K562 (cell line): Measurements from ENCODE around the gene AKT2. TPM values are rescaled to one million over a fixed set of nuclear protein-coding genes. Genes with fewer than 3 reads are reported as not detected.
A peak's percentile ranks its signal among the peaks of the same experiment; 100 is the strongest.

Experiments used
- ADNP ChIP-seq: fragments of 200-800 bp; sonication (Bioruptor generic); IDR thresholded peaks from 2 replicates; pipeline ENCODE4 v1.6.1; 2016; ENCODE audit warnings: missing genetic modification characterization, missing compliant biosample characterization
- FOXJ2 ChIP-seq: fragments of 200-800 bp; sonication (Bioruptor generic); IDR thresholded peaks from 2 replicates; pipeline ENCODE4 v1.6.1; 2016; ENCODE audit warnings: missing genetic modification characterization, missing compliant biosample characterization
- GTF2A2 ChIP-seq: IDR thresholded peaks from 2 replicates; pipeline ENCODE4 v1.6.1; 2016; ENCODE audit warnings: mild to moderate bottlenecking, missing genetic modification characterization, missing compliant biosample characterization
- KAT7 ChIP-seq: sonication (generic); formaldehyde crosslinking; IDR thresholded peaks from 2 replicates; pipeline ENCODE4 v1.8.0; 2022; ENCODE audit warnings: missing genetic modification reagents, mild to moderate bottlenecking, borderline replicate concordance
- KDM1A ChIP-seq, 2 experiments: fragments of 450-650 bp; IDR thresholded peaks; 2 replicates each; pipeline ENCODE4 v1.6.1; 2016; ENCODE audit warnings: mild to moderate bottlenecking in 2 of 2
- MCM3 ChIP-seq: fragments of 450-650 bp; IDR thresholded peaks from 2 replicates; pipeline ENCODE4 v1.6.1; 2016
- POLR2A ChIP-seq: fragments of 450-650 bp; conservative IDR thresholded peaks from 2 replicates; pipeline ENCODE4 v1.6.1; 2016
- POLR3A ChIP-seq: IDR thresholded peaks from 2 replicates; pipeline ENCODE4 v1.6.1; 2011; ENCODE audit warnings: borderline replicate concordance, mild to moderate bottlenecking, moderate library complexity; ENCODE audit not compliant: insufficient read length, insufficient read depth; ENCODE audit errors: extremely low read depth
- YY1 ChIP-seq, 3 experiments: IDR thresholded peaks; 2 replicates each; pipeline ENCODE4 v1.6.1; 2011; ENCODE audit warnings: low read length in 2 of 3, mild to moderate bottlenecking in 2 of 3, moderate library complexity in 2 of 3, borderline replicate concordance in 1 of 3, control low read depth in 1 of 3, low read depth in 1 of 3; ENCODE audit not compliant: insufficient read depth in 3 of 3, insufficient replicate concordance in 2 of 3, control insufficient read depth in 1 of 3, insufficient read length in 1 of 3; ENCODE audit errors: extremely low read depth in 1 of 3
- ZFP30 ChIP-seq: fragments of 250-450 bp; sonication (Bioruptor Pico); IDR thresholded peaks from 2 replicates; pipeline ENCODE4 v1.8.0; 2022; ENCODE audit warnings: moderate library complexity, mild to moderate bottlenecking, inconsistent platforms, borderline replicate concordance
- polyA plus RNA-seq, 8 experiments: library from polyadenylated mRNA; depleted of rRNA in 4 of 8; stranded (reverse) in 5 of 8; unstranded in 3 of 8; fragments of >200 nt; fragmentation: Nextera tagmentation in 2 of 8; fragmentation: Illumina TruSeq in 1 of 8; extraction: Ambion mirVana in 2 of 8; extraction: Trizol in 1 of 8; gene quantifications; 2 replicates each; pipeline versions ENCODE4 v1.2.1 to v1.2.3, GENCODE V29; 2011 to 2014; ENCODE audit warnings: inconsistent platforms in 1 of 8, missing spikeins in 1 of 8
- total RNA-seq, 7 experiments: library from RNA; depleted of rRNA in 6 of 7; stranded (reverse); fragments of >200 nt in 6 of 7; fragmentation: Illumina TruSeq in 2 of 7; extraction: Trizol in 2 of 7; gene quantifications; 2 replicates each; pipeline versions ENCODE4 v1.2.1 to v1.2.3, GENCODE V29; 2011 to 2021; ENCODE audit warnings: low replicate concordance in 1 of 7
- TF ChIP-seq, protein P1 (sequence below): conservative IDR thresholded peaks from 2 replicates; pipeline ENCODE4 v1.6.1; 2011; ENCODE audit warnings: low read depth, mild to moderate bottlenecking, low read length; ENCODE audit not compliant: control insufficient read depth
- TF ChIP-seq, protein P2 (sequence below): fragments of 250-450 bp; sonication (Bioruptor Pico); IDR thresholded peaks from 2 replicates; pipeline ENCODE4 v1.6.1; 2021; ENCODE audit warnings: mild to moderate bottlenecking
- TF ChIP-seq, protein P3 (sequence below): sonication (generic); formaldehyde crosslinking; IDR thresholded peaks from 2 replicates; pipeline ENCODE4 v1.8.0; 2022; ENCODE audit warnings: missing genetic modification reagents, mild to moderate bottlenecking, borderline replicate concordance
- TF ChIP-seq, protein P4 (sequence below): fragments of 250-450 bp; sonication (Bioruptor Pico); IDR thresholded peaks from 2 replicates; pipeline ENCODE4 v1.8.0; 2021; ENCODE audit warnings: moderate library complexity, mild to moderate bottlenecking, inconsistent platforms
- TF ChIP-seq, protein P5 (sequence below), 2 experiments: fragments of 450-650 bp; formaldehyde crosslinking in 1 of 2; IDR thresholded peaks; 2 replicates each; pipeline versions ENCODE4 v1.4.0 to v1.6.1; 2014 to 2020; ENCODE audit warnings: mild to moderate bottlenecking in 2 of 2, borderline replicate concordance in 1 of 2, low read depth in 1 of 2

Gene AKT2
- total and polyA plus RNA-seq, 9 of the 15 experiments (the other 6 are each of a cell fraction or from before 2014, with no cell fraction given), result 1.1 to 132 (median 67.7) TPM

DNA sequence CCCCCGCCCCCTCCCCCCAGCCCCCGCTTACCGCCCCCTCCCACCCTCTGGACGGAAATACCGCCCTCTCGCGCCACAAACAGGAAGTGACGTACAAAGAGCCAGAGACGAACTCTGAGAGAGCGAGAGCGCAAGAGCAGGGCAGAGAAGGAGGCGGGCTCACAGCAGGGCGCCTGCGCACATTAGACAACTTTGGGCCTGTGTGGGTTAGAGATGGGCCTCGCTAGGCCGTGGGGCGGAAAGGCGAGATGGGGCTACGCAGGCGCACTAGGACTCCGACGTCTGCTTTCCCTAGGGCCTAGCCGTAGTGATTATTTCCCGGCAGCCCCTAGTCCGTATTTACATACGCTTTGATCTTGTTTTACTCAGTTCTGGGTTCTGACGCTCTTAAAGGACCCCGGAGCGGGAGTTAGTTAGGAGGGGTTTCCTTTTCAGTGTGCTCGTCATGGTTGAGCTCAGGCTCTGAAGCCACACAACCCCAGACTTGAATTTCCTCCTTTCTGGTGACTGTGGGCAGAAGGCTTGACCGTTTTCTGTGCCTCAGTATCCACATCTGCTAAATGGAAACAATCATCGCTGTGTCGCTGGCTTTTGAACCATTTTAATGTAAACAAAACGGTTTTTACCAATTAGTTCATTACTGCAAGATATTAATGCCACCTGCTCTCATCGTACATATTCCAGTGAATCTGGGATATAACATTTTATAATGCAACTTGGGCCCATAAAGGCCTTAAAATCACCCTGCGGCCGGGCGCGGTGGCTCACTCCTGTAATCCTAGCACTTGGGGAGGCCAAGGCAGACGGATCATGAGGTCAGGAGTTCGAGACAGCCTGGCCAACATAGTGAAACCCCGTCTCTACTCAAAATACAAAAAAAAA, 449 bp upstream of the AKT2 start (continued):
- TF ChIP-seq MCM3 (no peak), YY1 (IDR thresholded peaks at IDR 0.05; ENCODE audit: borderline replicate concordance in 1 of 3, control insufficient read depth in 1 of 3, extremely low read depth in 1 of 3, insufficient read depth in 3 of 3, insufficient read length in 1 of 3, insufficient replicate concordance in 2 of 3, low read depth in 1 of 3, low read length in 2 of 3) (no peak), ZFP30 (no peak), POLR2A (peak; percentile 72), KDM1A (IDR thresholded peaks at IDR 0.05) (peak; percentile 93 to 96), GTF2A2 (tag) (no peak), FOXJ2 (tag) (peak; percentile 88; the same call in 1 of the 2 replicates), KAT7 (CRISPR knock-in tag) (0 out of 2 replicates have a peak, but pooled peaks have one; percentile 66), ADNP (tag) (peak; percentile 94), POLR3A (no peak)
- TF ChIP-seq, protein P1, sequence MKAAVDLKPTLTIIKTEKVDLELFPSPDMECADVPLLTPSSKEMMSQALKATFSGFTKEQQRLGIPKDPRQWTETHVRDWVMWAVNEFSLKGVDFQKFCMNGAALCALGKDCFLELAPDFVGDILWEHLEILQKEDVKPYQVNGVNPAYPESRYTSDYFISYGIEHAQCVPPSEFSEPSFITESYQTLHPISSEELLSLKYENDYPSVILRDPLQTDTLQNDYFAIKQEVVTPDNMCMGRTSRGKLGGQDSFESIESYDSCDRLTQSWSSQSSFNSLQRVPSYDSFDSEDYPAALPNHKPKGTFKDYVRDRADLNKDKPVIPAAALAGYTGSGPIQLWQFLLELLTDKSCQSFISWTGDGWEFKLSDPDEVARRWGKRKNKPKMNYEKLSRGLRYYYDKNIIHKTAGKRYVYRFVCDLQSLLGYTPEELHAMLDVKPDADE, result no peak
- TF ChIP-seq, protein P2, sequence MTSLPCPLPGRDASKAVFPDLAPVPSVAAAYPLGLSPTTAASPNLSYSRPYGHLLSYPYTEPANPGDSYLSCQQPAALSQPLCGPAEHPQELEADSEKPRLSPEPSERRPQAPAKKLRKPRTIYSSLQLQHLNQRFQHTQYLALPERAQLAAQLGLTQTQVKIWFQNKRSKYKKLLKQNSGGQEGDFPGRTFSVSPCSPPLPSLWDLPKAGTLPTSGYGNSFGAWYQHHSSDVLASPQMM (CRISPR knock-in tag), result no peak
- TF ChIP-seq, protein P3, sequence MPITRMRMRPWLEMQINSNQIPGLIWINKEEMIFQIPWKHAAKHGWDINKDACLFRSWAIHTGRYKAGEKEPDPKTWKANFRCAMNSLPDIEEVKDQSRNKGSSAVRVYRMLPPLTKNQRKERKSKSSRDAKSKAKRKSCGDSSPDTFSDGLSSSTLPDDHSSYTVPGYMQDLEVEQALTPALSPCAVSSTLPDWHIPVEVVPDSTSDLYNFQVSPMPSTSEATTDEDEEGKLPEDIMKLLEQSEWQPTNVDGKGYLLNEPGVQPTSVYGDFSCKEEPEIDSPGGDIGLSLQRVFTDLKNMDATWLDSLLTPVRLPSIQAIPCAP, result no peak
- TF ChIP-seq, protein P4, sequence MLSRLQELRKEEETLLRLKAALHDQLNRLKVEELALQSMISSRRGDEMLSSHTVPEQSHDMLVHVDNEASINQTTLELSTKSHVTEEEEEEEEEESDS (CRISPR knock-in tag), result peak; percentile 47; the same call in 1 of the 2 replicates
- TF ChIP-seq, protein P5, sequence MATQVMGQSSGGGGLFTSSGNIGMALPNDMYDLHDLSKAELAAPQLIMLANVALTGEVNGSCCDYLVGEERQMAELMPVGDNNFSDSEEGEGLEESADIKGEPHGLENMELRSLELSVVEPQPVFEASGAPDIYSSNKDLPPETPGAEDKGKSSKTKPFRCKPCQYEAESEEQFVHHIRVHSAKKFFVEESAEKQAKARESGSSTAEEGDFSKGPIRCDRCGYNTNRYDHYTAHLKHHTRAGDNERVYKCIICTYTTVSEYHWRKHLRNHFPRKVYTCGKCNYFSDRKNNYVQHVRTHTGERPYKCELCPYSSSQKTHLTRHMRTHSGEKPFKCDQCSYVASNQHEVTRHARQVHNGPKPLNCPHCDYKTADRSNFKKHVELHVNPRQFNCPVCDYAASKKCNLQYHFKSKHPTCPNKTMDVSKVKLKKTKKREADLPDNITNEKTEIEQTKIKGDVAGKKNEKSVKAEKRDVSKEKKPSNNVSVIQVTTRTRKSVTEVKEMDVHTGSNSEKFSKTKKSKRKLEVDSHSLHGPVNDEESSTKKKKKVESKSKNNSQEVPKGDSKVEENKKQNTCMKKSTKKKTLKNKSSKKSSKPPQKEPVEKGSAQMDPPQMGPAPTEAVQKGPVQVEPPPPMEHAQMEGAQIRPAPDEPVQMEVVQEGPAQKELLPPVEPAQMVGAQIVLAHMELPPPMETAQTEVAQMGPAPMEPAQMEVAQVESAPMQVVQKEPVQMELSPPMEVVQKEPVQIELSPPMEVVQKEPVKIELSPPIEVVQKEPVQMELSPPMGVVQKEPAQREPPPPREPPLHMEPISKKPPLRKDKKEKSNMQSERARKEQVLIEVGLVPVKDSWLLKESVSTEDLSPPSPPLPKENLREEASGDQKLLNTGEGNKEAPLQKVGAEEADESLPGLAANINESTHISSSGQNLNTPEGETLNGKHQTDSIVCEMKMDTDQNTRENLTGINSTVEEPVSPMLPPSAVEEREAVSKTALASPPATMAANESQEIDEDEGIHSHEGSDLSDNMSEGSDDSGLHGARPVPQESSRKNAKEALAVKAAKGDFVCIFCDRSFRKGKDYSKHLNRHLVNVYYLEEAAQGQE (IDR thresholded peaks at IDR 0.05; ENCODE audit: borderline replicate concordance), result no peak
- TF ChIP-seq, protein P5 (CRISPR knock-in tag; IDR thresholded peaks at IDR 0.05; ENCODE audit: low read depth), result no peak
